Bronchial epithelial cell (primary cell): ENCODE data around the gene MORC3. TPM values are rescaled to one million over a fixed set of nuclear protein-coding genes. Genes with fewer than 3 reads are reported as not detected.

ENCODE experiments used
- DNase-seq: peaks from one replicate; pipeline ENCODE4 v3.0.0-alpha.2; 2010; ENCODE audit warnings: low read depth
- FAIRE-seq: peaks from 2 replicates; lab custom pipeline; 2011; peaks lifted over from hg19 to GRCh38; lab: Jason Lieb, UNC
- H3K27me3 ChIP-seq: 2 replicates; pipeline ENCODE4 v1.5.1; 2011; ENCODE audit warnings: low read length; ENCODE audit not compliant: control insufficient read depth, insufficient read depth
- H3K36me3 ChIP-seq: 2 replicates; pipeline ENCODE4 v1.5.1; 2011; ENCODE audit warnings: low read length; ENCODE audit not compliant: control insufficient read depth, insufficient read depth
- H3K4me3 ChIP-seq: 2 replicates; pipeline ENCODE4 v1.5.1; 2011; ENCODE audit warnings: mild to moderate bottlenecking, low read depth, low read length, control low read depth
- total RNA-seq: library from RNA; depleted of rRNA; stranded (reverse); fragments of >200 nt; gene quantifications from 2 replicates; pipeline ENCODE4 v1.2.1, GENCODE V29; 2014
- TF ChIP-seq, protein P1 (sequence below): IDR thresholded peaks from 2 replicates; pipeline ENCODE4 v1.5.1; 2011; ENCODE audit warnings: mild to moderate bottlenecking, moderate library complexity, low read length, control low read depth, inconsistent platforms; ENCODE audit not compliant: insufficient read depth, severe bottlenecking

The MORC3 gene
- total RNA-seq, 1 donor from 2014 or later: 60.8 TPM

DNA sequence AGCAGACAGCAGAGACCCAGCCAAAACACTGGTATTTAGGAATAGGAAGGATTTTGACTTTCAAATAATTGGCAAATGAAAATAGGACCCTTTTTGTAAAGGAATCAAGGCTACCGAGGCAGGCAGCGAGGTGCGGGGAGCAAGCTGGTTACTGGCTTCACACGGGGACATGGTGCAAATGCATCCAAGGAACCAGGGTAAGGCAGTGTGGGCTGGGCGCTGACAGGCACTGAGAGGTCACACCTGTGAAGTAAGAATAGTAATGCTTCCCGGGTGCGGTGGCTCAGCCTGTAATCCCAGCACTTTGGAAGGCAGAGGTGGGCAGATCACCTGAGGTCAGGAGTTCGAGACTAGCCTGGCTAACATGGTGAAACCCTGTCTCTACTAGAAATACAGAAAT lies 80.7 kb downstream of the MORC3 start:
- TF ChIP-seq, protein P1, sequence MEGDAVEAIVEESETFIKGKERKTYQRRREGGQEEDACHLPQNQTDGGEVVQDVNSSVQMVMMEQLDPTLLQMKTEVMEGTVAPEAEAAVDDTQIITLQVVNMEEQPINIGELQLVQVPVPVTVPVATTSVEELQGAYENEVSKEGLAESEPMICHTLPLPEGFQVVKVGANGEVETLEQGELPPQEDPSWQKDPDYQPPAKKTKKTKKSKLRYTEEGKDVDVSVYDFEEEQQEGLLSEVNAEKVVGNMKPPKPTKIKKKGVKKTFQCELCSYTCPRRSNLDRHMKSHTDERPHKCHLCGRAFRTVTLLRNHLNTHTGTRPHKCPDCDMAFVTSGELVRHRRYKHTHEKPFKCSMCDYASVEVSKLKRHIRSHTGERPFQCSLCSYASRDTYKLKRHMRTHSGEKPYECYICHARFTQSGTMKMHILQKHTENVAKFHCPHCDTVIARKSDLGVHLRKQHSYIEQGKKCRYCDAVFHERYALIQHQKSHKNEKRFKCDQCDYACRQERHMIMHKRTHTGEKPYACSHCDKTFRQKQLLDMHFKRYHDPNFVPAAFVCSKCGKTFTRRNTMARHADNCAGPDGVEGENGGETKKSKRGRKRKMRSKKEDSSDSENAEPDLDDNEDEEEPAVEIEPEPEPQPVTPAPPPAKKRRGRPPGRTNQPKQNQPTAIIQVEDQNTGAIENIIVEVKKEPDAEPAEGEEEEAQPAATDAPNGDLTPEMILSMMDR: no peak
- H3K27me3 ChIP-seq: no peaks in the 10 kb centered on the region
- H3K36me3 ChIP-seq: peaks cover 1% of the 10 kb centered on the region
- FAIRE-seq (no peak), DNase-seq (no peak)
- H3K4me3 ChIP-seq: no peak overlapping the region

DNA sequence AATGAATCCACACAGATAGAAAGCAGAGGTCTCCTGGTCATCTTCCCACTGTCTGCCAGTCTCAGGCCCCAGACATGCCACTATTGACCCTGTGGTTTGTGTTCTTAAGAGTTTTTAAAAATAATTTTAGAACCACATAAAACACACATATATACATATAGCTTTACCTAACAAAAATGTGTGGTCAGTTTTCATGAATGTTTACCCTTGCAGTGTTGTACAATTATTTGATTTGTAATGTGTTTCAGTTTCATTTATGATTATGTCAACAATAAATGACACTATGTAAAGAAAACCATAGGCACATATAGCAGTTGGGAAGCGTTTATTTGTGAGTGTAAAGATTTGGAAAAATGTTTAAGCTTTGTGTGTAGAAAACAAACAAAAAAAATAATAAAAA lies 82.3 kb downstream of the MORC3 start:
- FAIRE-seq: no peak
- no peak for DNase-seq
- TF ChIP-seq, protein P1: no peak
- Histone ChIP-seq H3K27me3 (no peaks in the 10 kb centered on the region), H3K36me3 (peaks cover 1% of the 10 kb centered on the region), H3K4me3 (no peak overlapping the region)

DNA sequence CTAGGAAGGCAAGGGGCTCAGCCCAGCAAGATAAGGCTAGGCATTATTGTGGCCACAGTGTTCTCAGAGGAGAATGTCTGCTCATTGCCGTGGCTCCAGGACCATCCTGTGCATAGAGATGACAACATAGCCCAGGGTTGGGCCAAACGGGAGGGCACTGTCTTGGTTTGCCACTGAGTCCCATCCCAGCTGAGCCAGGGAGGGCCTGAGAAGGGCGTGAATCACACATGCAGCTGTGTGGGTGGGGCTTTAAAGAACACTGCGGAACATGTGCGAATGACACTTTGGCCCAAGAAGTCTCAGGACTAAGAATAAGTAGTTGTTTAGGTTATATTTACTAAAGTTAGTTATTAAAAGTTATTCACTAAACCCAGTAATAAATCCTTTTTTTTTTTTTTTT lies 83.7 kb downstream of the MORC3 start:
- H3K4me3 ChIP-seq: no peak overlapping the region
- no peaks in the 10 kb centered on the region for H3K27me3 ChIP-seq
- TF ChIP-seq, protein P1: no peak
- peaks cover 1% of the 10 kb centered on the region for H3K36me3 ChIP-seq
- FAIRE-seq (peak; percentile 43), DNase-seq (no peak)

DNA sequence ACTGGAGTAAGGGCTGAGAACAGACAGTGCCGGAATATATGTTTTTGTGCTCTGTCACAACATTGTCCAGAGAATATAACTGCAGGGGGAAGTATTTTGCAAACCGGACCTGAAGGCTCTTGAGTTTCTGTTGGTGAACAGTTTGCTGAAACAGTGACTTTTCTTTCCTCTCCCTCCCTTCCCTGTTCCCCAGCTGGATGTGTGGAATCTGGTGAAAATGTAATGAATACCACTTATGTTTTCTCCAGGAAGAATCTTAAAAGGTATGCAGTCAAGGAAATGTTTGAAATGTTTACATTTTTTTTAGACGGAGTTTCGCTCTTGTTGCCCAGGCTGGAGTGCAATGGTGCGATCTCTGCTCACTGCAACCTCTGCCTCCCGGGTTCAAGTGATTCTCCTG lies 88.6 kb downstream of the MORC3 start:
- Histone ChIP-seq H3K4me3 (no peak overlapping the region), H3K27me3 (no peaks in the 10 kb centered on the region), H3K36me3 (peaks cover 2% of the 10 kb centered on the region)
- FAIRE-seq: no peak
- TF ChIP-seq, protein P1: no peak
- no peak for DNase-seq

DNA sequence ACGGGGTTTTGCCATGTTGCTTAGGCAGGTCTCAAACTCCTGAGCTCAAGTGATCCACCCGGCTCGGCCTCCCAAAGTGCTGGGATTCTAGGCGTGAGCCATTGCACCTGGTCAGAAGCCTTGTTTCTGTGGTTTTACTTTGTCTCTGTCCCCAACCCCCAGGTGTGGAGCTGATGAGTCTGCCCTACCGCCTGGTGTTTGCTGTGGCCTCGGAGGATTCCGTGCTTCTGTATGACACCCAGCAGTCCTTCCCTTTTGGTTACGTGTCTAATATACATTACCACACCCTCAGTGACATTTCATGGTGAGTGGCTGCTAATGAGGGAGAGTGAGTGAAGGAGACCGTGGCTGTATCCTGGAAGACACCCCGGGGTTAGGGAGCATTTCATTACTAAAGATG lies 91.3 kb downstream of the MORC3 start:
- TF ChIP-seq, protein P1: no peak
- no peak overlapping the region for H3K4me3 ChIP-seq
- peaks cover 2% of the 10 kb centered on the region for H3K36me3 ChIP-seq
- no peaks in the 10 kb centered on the region for H3K27me3 ChIP-seq
- DNase-seq: no peak
- no peak for FAIRE-seq

GRCh38 chr21:36412916-36413315 lies 92.9 kb downstream of the MORC3 start:
- no peak for FAIRE-seq
- H3K27me3 ChIP-seq: no peaks in the 10 kb centered on the region
- TF ChIP-seq, protein P1: no peak
- no peak overlapping the region for H3K4me3 ChIP-seq
- DNase-seq: no peak
- H3K36me3 ChIP-seq: peaks cover 2% of the 10 kb centered on the region
